ENCODE measurements around the gene ATP9B.
"Not testable (repeated sequence)": the region's sequence is repeated elsewhere in the genome, so short reads cannot be mapped to it uniquely, and the experiment has no call there.

ATP9B gene

DNA sequence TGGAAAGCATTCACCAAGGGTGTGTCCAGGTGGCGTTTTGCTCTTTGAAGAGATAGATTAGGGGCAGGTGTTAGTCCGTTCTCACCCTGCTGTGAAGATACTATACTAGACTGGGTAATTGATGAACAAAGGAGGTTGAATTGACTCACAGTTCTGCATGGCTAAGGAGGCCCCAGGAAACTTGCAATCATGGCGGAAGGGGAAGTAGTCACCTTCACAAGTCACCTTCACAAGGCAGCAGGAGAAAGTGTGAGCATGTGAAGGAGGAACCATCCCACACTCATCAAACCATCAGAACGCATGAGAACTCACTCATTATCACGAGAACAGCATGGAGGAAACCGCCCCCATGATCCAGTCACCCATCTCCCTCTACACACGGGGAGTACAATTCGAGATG, 190.8 kb downstream of the ATP9B start:
- Histone ChIP-seq H3K4me1 (ENCODE audit: control insufficient read depth in 1 of 2, insufficient read depth in 2 of 2, low read length in 2 of 2) (no peaks in the 10 kb centered on the region), H3K27ac (ENCODE audit: low read depth, low read length) (no peak overlapping the region), H3K36me3 (ENCODE audit: control insufficient read depth in 1 of 2, insufficient read depth in 2 of 2, low read length in 2 of 2) (peaks cover 0 to 14% of the 10 kb centered on the region in 2 donors), H3K9ac (ENCODE audit: low read depth in 1 of 2, low read length in 2 of 2) (no peak overlapping the region), H3K9me3 (ENCODE audit: control insufficient read depth in 1 of 2, low read length in 2 of 2) (no peaks in the 10 kb centered on the region), H3K27me3 (ENCODE audit: control insufficient read depth in 1 of 2, insufficient read depth in 2 of 2, low read length in 2 of 2) (no peaks in the 10 kb centered on the region), H3K4me3 (ENCODE audit: low read depth in 1 of 2, low read length in 2 of 2) (no peak overlapping the region)

DNA sequence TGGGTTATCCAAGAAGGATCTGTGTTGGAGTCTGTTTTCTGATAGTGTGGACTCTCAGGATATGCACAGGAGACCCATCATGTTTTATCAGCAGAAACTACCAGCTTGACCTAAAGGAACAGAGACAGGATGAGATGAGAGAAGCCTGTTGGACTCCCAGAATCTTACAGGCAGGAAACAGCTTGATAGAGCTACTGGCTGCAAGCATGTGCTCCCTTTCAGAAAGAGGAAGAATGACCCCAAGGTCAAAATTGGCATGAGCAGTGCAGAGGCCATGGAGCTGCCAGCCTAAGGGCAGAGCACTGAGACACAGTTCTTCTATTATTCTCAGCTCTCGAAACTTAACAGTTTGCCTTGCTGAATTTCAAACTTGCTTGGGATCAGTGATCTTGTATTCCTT, 191.3 kb downstream of the ATP9B start:
- no peaks in the 10 kb centered on the region for H3K4me1 ChIP-seq (ENCODE audit: control insufficient read depth in 1 of 2, insufficient read depth in 2 of 2, low read length in 2 of 2)
- H3K27ac ChIP-seq (ENCODE audit: low read depth, low read length), result no peak overlapping the region
- H3K36me3 ChIP-seq (ENCODE audit: control insufficient read depth in 1 of 2, insufficient read depth in 2 of 2, low read length in 2 of 2), result peaks cover 0 to 9% of the 10 kb centered on the region in 2 donors
- no peak overlapping the region for H3K9ac ChIP-seq (ENCODE audit: low read depth in 1 of 2, low read length in 2 of 2)
- H3K4me3 ChIP-seq (ENCODE audit: low read depth in 1 of 2, low read length in 2 of 2), result no peak overlapping the region
- H3K27me3 ChIP-seq (ENCODE audit: control insufficient read depth in 1 of 2, insufficient read depth in 2 of 2, low read length in 2 of 2), result no peaks in the 10 kb centered on the region
- no peaks in the 10 kb centered on the region for H3K9me3 ChIP-seq (ENCODE audit: control insufficient read depth in 1 of 2, low read length in 2 of 2)

DNA sequence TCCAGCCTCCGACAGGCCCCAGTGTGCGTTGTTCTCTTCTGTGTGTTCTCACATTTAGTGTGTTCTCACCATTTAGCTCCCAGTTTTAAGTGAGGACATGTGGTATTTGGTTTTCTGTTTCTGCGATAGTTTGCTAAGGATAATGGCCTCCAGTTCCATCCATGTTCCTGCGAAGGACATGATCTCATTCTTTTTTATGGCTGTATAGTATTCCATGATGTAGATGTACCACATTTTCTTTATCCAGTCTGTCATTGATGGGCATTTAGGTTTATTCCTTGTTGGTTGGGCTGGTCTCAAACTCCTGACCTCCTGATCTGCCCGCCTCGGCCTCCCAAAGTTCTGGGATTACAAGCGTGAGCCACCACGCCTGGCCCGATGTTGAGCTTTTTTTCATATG, 195.9 kb downstream of the ATP9B start:
- not testable (repeated sequence) for H3K4me1 ChIP-seq (ENCODE audit: control insufficient read depth in 1 of 2, insufficient read depth in 2 of 2, low read length in 2 of 2); H3K4me3 ChIP-seq (ENCODE audit: low read depth in 1 of 2, low read length in 2 of 2); H3K9me3 ChIP-seq (ENCODE audit: control insufficient read depth in 1 of 2, low read length in 2 of 2); H3K27me3 ChIP-seq (ENCODE audit: control insufficient read depth in 1 of 2, insufficient read depth in 2 of 2, low read length in 2 of 2); H3K36me3 ChIP-seq (ENCODE audit: control insufficient read depth in 1 of 2, insufficient read depth in 2 of 2, low read length in 2 of 2); H3K27ac ChIP-seq (ENCODE audit: low read depth, low read length); H3K9ac ChIP-seq (ENCODE audit: low read depth in 1 of 2, low read length in 2 of 2)

DNA sequence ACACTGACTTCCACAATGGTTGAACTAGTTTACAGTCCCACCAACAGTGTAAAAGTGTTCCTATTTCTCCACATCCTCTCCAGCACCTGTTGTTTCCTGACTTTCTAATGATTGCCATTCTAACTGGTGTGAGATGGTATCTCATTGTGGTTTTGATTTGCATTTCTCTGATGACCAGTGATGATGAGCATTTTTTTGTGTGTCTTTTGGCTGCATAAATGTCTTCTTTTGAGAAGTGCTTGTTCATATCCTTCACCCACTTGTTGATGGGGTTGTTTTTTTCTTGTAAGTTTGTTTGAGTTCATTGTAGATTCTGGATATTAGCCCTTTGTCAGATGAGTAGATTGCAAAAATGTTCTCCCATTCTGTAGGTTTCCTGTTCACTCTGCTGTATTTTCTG, 202.6 kb downstream of the ATP9B start:
- H3K4me3 ChIP-seq (ENCODE audit: low read depth in 1 of 2, low read length in 2 of 2), result not testable (repeated sequence)

DNA sequence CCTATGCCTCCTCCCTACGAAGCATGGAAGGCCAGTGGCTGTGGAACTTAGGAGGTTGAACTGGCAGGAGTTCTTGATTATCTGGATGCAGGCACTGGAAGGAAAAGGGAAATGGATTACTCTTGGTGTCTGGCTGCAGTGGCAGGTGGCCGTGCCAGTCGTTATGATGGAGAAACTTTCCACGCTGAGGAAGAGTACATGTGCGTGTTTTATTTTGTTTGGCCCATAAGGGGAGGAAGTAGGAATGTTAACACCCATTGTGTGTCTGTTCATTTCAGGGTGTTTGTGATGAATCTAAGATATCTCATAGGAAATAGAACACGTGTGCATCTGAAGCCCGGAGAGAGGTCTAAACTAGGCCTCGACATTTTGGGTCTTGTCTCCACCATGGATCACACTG, 203.7 kb downstream of the ATP9B start:
- Histone ChIP-seq H3K27ac (ENCODE audit: low read depth, low read length) (no peak overlapping the region), H3K4me3 (ENCODE audit: low read depth in 1 of 2, low read length in 2 of 2) (no peak overlapping the region), H3K36me3 (ENCODE audit: control insufficient read depth in 1 of 2, insufficient read depth in 2 of 2, low read length in 2 of 2) (peaks cover 0 to 9% of the 10 kb centered on the region in 2 donors), H3K4me1 (ENCODE audit: control insufficient read depth in 1 of 2, insufficient read depth in 2 of 2, low read length in 2 of 2) (no peaks in the 10 kb centered on the region), H3K9me3 (ENCODE audit: control insufficient read depth in 1 of 2, low read length in 2 of 2) (no peaks in the 10 kb centered on the region), H3K27me3 (ENCODE audit: control insufficient read depth in 1 of 2, insufficient read depth in 2 of 2, low read length in 2 of 2) (no peaks in the 10 kb centered on the region), H3K9ac (ENCODE audit: low read depth in 1 of 2, low read length in 2 of 2) (no peak overlapping the region)

More for the DNA sequence above, 202.6 kb downstream of the ATP9B start:
- H3K9ac ChIP-seq (ENCODE audit: low read depth in 1 of 2, low read length in 2 of 2); H3K4me1 ChIP-seq (ENCODE audit: control insufficient read depth in 1 of 2, insufficient read depth in 2 of 2, low read length in 2 of 2); H3K36me3 ChIP-seq (ENCODE audit: control insufficient read depth in 1 of 2, insufficient read depth in 2 of 2, low read length in 2 of 2); H3K27ac ChIP-seq (ENCODE audit: low read depth, low read length); H3K9me3 ChIP-seq (ENCODE audit: control insufficient read depth in 1 of 2, low read length in 2 of 2); H3K27me3 ChIP-seq (ENCODE audit: control insufficient read depth in 1 of 2, insufficient read depth in 2 of 2, low read length in 2 of 2): not testable (repeated sequence)

DNA sequence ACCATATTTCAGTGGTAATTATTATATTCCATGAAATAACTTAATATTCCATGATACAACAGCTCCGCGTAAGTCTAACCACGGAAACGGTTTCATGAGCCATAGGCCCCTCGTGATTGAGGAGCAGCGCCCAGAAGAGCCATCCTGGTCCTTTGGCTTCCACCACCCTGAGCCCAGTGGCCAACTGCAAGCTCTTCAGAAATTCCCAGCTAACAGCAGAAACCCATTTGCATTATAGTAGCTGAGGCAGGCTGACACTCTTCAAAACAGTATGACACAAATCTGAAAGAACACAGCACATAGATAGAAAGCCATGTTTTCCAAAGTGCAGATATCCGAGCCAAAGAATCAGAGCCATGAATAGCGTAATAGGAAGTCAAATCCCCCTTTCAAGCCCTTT, 205.6 kb downstream of the ATP9B start:
- no peaks in the 10 kb centered on the region for H3K9me3 ChIP-seq (ENCODE audit: control insufficient read depth in 1 of 2, low read length in 2 of 2)
- no peaks in the 10 kb centered on the region for H3K27me3 ChIP-seq (ENCODE audit: control insufficient read depth in 1 of 2, insufficient read depth in 2 of 2, low read length in 2 of 2)
- H3K27ac ChIP-seq (ENCODE audit: low read depth, low read length), result no peak overlapping the region
- peaks cover 2 to 14% of the 10 kb centered on the region in 2 donors for H3K36me3 ChIP-seq (ENCODE audit: control insufficient read depth in 1 of 2, insufficient read depth in 2 of 2, low read length in 2 of 2)
- no peak overlapping the region for H3K9ac ChIP-seq (ENCODE audit: low read depth in 1 of 2, low read length in 2 of 2)
- no peaks in the 10 kb centered on the region for H3K4me1 ChIP-seq (ENCODE audit: control insufficient read depth in 1 of 2, insufficient read depth in 2 of 2, low read length in 2 of 2)
- H3K4me3 ChIP-seq (ENCODE audit: low read depth in 1 of 2, low read length in 2 of 2), result no peak overlapping the region

DNA sequence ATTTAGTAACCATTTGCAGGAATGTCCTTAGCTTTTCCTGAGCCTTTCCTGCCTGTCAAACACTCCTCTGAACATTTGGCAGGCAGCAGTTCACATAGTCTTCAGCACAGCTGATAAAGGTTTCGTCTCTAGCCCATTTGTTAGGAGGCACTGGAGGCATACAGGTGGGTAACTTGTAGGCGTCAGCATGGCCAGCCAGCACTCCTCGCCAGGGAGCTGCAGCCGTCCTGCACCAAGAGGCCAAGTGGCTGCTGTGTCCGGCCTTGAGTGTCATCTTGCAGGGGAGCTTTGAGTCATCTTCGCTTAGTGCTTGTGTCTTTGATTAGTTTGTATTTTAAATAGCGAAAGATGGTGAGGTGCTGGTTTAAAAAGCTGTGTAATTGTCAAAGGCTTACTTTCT, 206.3 kb downstream of the ATP9B start:
- Histone ChIP-seq H3K9me3 (ENCODE audit: control insufficient read depth in 1 of 2, low read length in 2 of 2) (no peaks in the 10 kb centered on the region), H3K9ac (ENCODE audit: low read depth in 1 of 2, low read length in 2 of 2) (no peak overlapping the region), H3K4me1 (ENCODE audit: control insufficient read depth in 1 of 2, insufficient read depth in 2 of 2, low read length in 2 of 2) (no peaks in the 10 kb centered on the region), H3K36me3 (ENCODE audit: control insufficient read depth in 1 of 2, insufficient read depth in 2 of 2, low read length in 2 of 2) (peaks cover 2 to 14% of the 10 kb centered on the region in 2 donors), H3K27me3 (ENCODE audit: control insufficient read depth in 1 of 2, insufficient read depth in 2 of 2, low read length in 2 of 2) (no peaks in the 10 kb centered on the region), H3K4me3 (ENCODE audit: low read depth in 1 of 2, low read length in 2 of 2) (no peak overlapping the region), H3K27ac (ENCODE audit: low read depth, low read length) (no peak overlapping the region)

DNA sequence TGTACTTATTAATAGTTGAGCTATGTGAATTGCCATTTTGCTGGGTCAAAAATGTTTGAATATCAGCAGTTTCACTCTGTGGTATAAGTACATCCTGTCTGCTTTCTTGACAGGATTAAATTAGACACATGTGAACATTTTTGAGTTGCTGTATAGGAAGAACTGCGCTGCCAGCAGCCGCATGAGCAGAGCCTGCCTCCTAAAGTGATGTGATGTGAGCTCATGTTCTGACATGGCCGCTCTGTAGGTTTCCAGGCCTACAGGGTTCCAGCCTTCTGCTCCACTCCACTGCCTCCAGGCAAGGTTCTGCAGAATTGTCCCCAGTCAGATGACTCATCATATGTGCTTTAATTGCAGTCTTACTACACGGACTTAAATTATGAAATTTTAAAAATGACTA, 206.8 kb downstream of the ATP9B start:
- Histone ChIP-seq H3K9me3 (ENCODE audit: control insufficient read depth in 1 of 2, low read length in 2 of 2) (no peaks in the 10 kb centered on the region), H3K27ac (ENCODE audit: low read depth, low read length) (no peak overlapping the region), H3K9ac (ENCODE audit: low read depth in 1 of 2, low read length in 2 of 2) (no peak overlapping the region), H3K36me3 (ENCODE audit: control insufficient read depth in 1 of 2, insufficient read depth in 2 of 2, low read length in 2 of 2) (peaks cover 2 to 14% of the 10 kb centered on the region in 2 donors), H3K27me3 (ENCODE audit: control insufficient read depth in 1 of 2, insufficient read depth in 2 of 2, low read length in 2 of 2) (no peaks in the 10 kb centered on the region), H3K4me1 (ENCODE audit: control insufficient read depth in 1 of 2, insufficient read depth in 2 of 2, low read length in 2 of 2) (no peaks in the 10 kb centered on the region), H3K4me3 (ENCODE audit: low read depth in 1 of 2, low read length in 2 of 2) (no peak overlapping the region)

DNA sequence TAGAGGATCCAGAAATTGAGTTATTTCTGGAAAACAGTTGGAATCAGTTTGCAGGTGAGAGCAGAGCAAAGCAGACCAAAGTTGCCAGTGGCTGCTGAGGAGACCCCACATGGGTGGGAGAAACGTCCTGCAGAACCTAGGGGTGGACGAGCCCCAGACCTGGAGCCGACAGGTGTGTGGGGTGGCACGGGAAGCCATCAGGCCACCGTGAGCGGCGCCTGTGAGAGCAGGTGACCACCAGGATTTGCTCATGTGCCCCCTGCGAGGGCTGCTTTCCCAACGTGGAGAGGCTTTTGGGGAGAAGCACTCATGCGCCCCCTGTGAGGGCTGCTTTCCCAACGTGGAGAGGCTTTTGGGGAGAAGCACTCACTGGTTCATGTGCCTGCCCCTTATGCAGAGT, 209.7 kb downstream of the ATP9B start:
- H3K27me3 ChIP-seq (ENCODE audit: control insufficient read depth in 1 of 2, insufficient read depth in 2 of 2, low read length in 2 of 2), result no peaks in the 10 kb centered on the region
- H3K9ac ChIP-seq (ENCODE audit: low read depth in 1 of 2, low read length in 2 of 2), result no peak overlapping the region
- H3K4me3 ChIP-seq (ENCODE audit: low read depth in 1 of 2, low read length in 2 of 2), result no peak overlapping the region
- H3K9me3 ChIP-seq (ENCODE audit: control insufficient read depth in 1 of 2, low read length in 2 of 2), result no peaks in the 10 kb centered on the region
- no peaks in the 10 kb centered on the region for H3K4me1 ChIP-seq (ENCODE audit: control insufficient read depth in 1 of 2, insufficient read depth in 2 of 2, low read length in 2 of 2)
- H3K27ac ChIP-seq (ENCODE audit: low read depth, low read length), result no peak overlapping the region
- H3K36me3 ChIP-seq (ENCODE audit: control insufficient read depth in 1 of 2, insufficient read depth in 2 of 2, low read length in 2 of 2), result peaks cover 8 to 12% of the 10 kb centered on the region in 2 donors

DNA sequence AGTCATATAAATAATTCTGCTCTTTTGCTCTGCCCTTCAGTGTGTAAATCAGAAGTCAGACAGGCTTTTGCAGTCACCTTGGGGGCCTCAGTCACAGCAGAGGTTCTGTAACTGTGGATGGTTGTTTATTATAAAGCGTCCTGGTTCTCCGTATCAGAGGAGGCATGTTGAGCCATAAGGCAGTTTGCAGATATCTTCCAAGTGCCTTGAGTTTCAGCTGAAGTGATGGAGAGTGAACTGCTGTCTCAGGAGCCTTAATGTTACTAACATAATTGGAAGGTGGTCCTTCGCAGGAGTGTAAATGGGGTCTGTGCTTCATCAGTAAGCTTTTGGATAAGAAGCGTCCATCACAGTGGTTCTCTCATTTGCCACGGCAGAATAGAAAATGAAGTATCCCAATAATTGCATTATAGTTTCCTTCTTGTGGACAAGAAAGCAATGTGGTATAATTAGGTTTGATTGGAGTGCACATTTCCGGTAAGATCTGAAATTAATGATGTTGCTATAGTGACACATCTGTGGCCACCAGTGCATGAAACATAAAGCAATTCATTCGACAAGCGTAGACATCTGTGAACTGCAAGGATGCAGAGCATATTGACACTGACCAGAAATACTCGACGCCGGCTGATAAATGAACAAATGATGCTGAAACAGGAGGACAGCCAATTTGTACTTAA, 214.1 kb downstream of the ATP9B start:
- Histone ChIP-seq H3K9ac (ENCODE audit: low read depth in 1 of 2, low read length in 2 of 2) (no peak overlapping the region), H3K36me3 (ENCODE audit: control insufficient read depth in 1 of 2, insufficient read depth in 2 of 2, low read length in 2 of 2) (peaks cover 8 to 12% of the 10 kb centered on the region in 2 donors), H3K9me3 (ENCODE audit: control insufficient read depth in 1 of 2, low read length in 2 of 2) (no peaks in the 10 kb centered on the region), H3K27me3 (ENCODE audit: control insufficient read depth in 1 of 2, insufficient read depth in 2 of 2, low read length in 2 of 2) (no peaks in the 10 kb centered on the region), H3K27ac (ENCODE audit: low read depth, low read length) (no peak overlapping the region), H3K4me3 (ENCODE audit: low read depth in 1 of 2, low read length in 2 of 2) (no peak overlapping the region), H3K4me1 (ENCODE audit: control insufficient read depth in 1 of 2, insufficient read depth in 2 of 2, low read length in 2 of 2) (no peaks in the 10 kb centered on the region)

DNA sequence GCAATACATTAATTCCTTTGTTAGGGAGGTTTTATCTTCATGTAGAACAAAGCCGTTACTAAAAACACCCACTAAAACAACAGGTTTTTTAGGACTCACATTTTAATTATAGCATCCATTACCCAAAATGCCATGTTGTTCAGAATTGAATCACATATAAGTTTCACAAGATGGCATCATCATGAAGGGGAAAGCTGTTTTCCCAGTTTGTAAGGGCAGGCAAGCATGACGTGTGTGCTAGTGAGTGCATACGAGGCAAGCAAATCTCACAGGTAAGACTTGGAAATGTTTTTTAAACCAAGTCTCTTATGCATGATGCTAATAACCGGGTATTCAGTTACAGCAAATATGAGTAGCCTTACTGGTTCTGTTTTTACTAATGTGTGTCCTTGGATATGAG, 214.7 kb downstream of the ATP9B start:
- Histone ChIP-seq H3K9ac (ENCODE audit: low read depth in 1 of 2, low read length in 2 of 2) (no peak overlapping the region), H3K9me3 (ENCODE audit: control insufficient read depth in 1 of 2, low read length in 2 of 2) (no peaks in the 10 kb centered on the region), H3K4me3 (ENCODE audit: low read depth in 1 of 2, low read length in 2 of 2) (no peak overlapping the region), H3K36me3 (ENCODE audit: control insufficient read depth in 1 of 2, insufficient read depth in 2 of 2, low read length in 2 of 2) (peaks cover 7 to 10% of the 10 kb centered on the region in 2 donors), H3K4me1 (ENCODE audit: control insufficient read depth in 1 of 2, insufficient read depth in 2 of 2, low read length in 2 of 2) (no peaks in the 10 kb centered on the region), H3K27ac (ENCODE audit: low read depth, low read length) (no peak overlapping the region), H3K27me3 (ENCODE audit: control insufficient read depth in 1 of 2, insufficient read depth in 2 of 2, low read length in 2 of 2) (no peaks in the 10 kb centered on the region)
